Stimulated activated CD8-positive, alpha-beta memory T cell treated with anti-CD3 and anti-CD28 coated beads, Interleukin-2, amount 100 ng/mL, for 1 hour (primary cell): Measurements from ENCODE around the gene KIF2C.
"Not testable (repeated sequence)": the region's sequence is repeated elsewhere in the genome, so short reads cannot be mapped to it uniquely, and the experiment has no call there.

Experiments
- DNase-seq, 2 donors: peaks; one replicate each; pipeline ENCODE4 v3.0.0-alpha.2; 2020; ENCODE audit warnings: low read depth in 2 of 2

The KIF2C gene

GRCh38 chr1:44719318-44719717, 20.3 kb upstream of the KIF2C start:
- DNase-seq: no peak

GRCh38 chr1:44720281-44720680, 19.4 kb upstream of the KIF2C start:
- no peak for DNase-seq

GRCh38 chr1:44721485-44722361, 17.9 kb upstream of the KIF2C start:
- DNase-seq: peak in 1 of 2 donors; percentile 51

GRCh38 chr1:44723064-44723463, 16.6 kb upstream of the KIF2C start:
- no peak for DNase-seq

- no peak for DNase-seq
Observed at GRCh38 chr1:44723496-44724295, 15.9 kb upstream of the KIF2C start.

GRCh38 chr1:44724296-44724954, 15.2 kb upstream of the KIF2C start:
- no peak for DNase-seq

GRCh38 chr1:44724955-44725698, 14.5 kb upstream of the KIF2C start:
- DNase-seq: no peak

- DNase-seq: peak; percentile 90 to 92
Observed at GRCh38 chr1:44730741-44731512, 8.7 kb upstream of the KIF2C start, which contains the start of gene RNU5D-1. RNU5D-1 (minus strand) TSS chr1:44731170.

GRCh38 chr1:44733365-44733764, 6.3 kb upstream of the KIF2C start:
- no peak for DNase-seq

GRCh38 chr1:44733784-44734183, 5.9 kb upstream of the KIF2C start:
- no peak for DNase-seq

- no peak for DNase-seq
Observed at GRCh38 chr1:44735992-44736391, 3.6 kb upstream of the KIF2C start.

- not testable (repeated sequence) for DNase-seq
Observed at GRCh38 chr1:44738953-44739306, 707 bp upstream of the KIF2C start.

- DNase-seq: no peak
Observed at GRCh38 chr1:44740179-44740617, 561 bp downstream of the KIF2C start.

GRCh38 chr1:44743211-44743610, 3.6 kb downstream of the KIF2C start:
- no peak for DNase-seq

GRCh38 chr1:44747878-44748277, 8.2 kb downstream of the KIF2C start:
- DNase-seq: no peak

GRCh38 chr1:44757420-44757819, 17.8 kb downstream of the KIF2C start:
- no peak for DNase-seq

- no peak for DNase-seq
Observed at GRCh38 chr1:44759077-44759476, 19.4 kb downstream of the KIF2C start.

GRCh38 chr1:44760876-44761275, 21.2 kb downstream of the KIF2C start:
- DNase-seq: no peak

- not testable (repeated sequence) for DNase-seq
Observed at GRCh38 chr1:44766421-44766820, 26.8 kb downstream of the KIF2C start.

GRCh38 chr1:44775078-44775929, 35.7 kb downstream of the KIF2C start, which contains the start of gene RPS8:
RPS8 (plus strand) TSS chr1:44775540; CDS start chr1:44775597, 57 bp downstream.
- DNase-seq: peak; percentile 80 to 81
